Fibroblast of lung (primary cell): ENCODE data around the gene KRTAP2-3.

Experiments
- EZH2 ChIP-seq: IDR thresholded peaks from 2 replicates; pipeline ENCODE4 v1.5.1; 2012; ENCODE audit warnings: low read length, control low read depth, mild to moderate bottlenecking; ENCODE audit errors: missing control alignments
- TF ChIP-seq, protein P1 (sequence below), 2 donors: IDR thresholded peaks in 1 of 2; conservative IDR thresholded peaks in 1 of 2; 1 replicate in 1 of 2; 2 replicates in 1 of 2; pipeline ENCODE4 v1.5.1; 2011 to 2012; ENCODE audit warnings: low read length in 2 of 2, control low read depth in 1 of 2, inconsistent platforms in 1 of 2, low read depth in 1 of 2, mild to moderate bottlenecking in 1 of 2

GRCh38 chr17:41012326-41013120 lies 47.4 kb downstream of the KRTAP2-3 start:
- no peak for TF ChIP-seq EZH2
- TF ChIP-seq, protein P1, sequence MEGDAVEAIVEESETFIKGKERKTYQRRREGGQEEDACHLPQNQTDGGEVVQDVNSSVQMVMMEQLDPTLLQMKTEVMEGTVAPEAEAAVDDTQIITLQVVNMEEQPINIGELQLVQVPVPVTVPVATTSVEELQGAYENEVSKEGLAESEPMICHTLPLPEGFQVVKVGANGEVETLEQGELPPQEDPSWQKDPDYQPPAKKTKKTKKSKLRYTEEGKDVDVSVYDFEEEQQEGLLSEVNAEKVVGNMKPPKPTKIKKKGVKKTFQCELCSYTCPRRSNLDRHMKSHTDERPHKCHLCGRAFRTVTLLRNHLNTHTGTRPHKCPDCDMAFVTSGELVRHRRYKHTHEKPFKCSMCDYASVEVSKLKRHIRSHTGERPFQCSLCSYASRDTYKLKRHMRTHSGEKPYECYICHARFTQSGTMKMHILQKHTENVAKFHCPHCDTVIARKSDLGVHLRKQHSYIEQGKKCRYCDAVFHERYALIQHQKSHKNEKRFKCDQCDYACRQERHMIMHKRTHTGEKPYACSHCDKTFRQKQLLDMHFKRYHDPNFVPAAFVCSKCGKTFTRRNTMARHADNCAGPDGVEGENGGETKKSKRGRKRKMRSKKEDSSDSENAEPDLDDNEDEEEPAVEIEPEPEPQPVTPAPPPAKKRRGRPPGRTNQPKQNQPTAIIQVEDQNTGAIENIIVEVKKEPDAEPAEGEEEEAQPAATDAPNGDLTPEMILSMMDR (conservative IDR thresholded peaks at IDR 0.05 in 1 of 2, IDR thresholded peaks at IDR 0.05 in 1 of 2; ENCODE audit: low read depth in 1 of 2, low read length in 2 of 2) = no peak
